Neural progenitor cell (in vitro differentiated cells): Measurements from ENCODE around the gene IMP4. TPM values are rescaled to one million over a fixed set of nuclear protein-coding genes. Genes with fewer than 3 reads are reported as not detected.

Experiments used
- DNase-seq: peaks from one replicate; pipeline ENCODE4 v3.0.0-alpha.2; 2016; ENCODE audit warnings: low spot score
- H2AFZ ChIP-seq: fragments of 200-600 bp; sonication (generic); replicated peaks from 2 replicates; pipeline ENCODE4 v1.6.1; 2016; ENCODE audit warnings: antibody characterized with exemption
- H3F3A ChIP-seq: fragments of 200-600 bp; sonication (generic); 2 replicates; pipeline ENCODE4 v1.6.1; 2016; ENCODE audit warnings: antibody characterized with exemption, low read depth
- H3K27ac ChIP-seq: fragments of 200-600 bp; sonication (generic); 2 replicates; pipeline ENCODE4 v1.5.1; 2016; ENCODE audit warnings: mild to moderate bottlenecking
- H3K27me3 ChIP-seq: fragments of 200-600 bp; sonication (generic); 2 replicates; pipeline ENCODE4 v1.6.1; 2016; ENCODE audit warnings: mild to moderate bottlenecking, moderate library complexity
- H3K36me3 ChIP-seq: fragments of 200-600 bp; sonication (generic); 2 replicates; pipeline ENCODE4 v1.5.1; 2016
- H3K4me1 ChIP-seq: fragments of 200-600 bp; sonication (generic); 2 replicates; pipeline ENCODE4 v1.6.1; 2016; ENCODE audit warnings: mixed run types
- H3K4me2 ChIP-seq: fragments of 200-600 bp; sonication (generic); 2 replicates; pipeline ENCODE4 v1.6.1; 2016
- H3K4me3 ChIP-seq: fragments of 200-600 bp; sonication (generic); 2 replicates; pipeline ENCODE4 v1.5.1; 2016
- H3K79me2 ChIP-seq: fragments of 200-600 bp; sonication (generic); 2 replicates; pipeline ENCODE4 v1.6.1; 2016; ENCODE audit warnings: low read depth
- H3K9ac ChIP-seq: fragments of 200-600 bp; sonication (generic); 2 replicates; pipeline ENCODE4 v1.6.1; 2016
- H3K9me3 ChIP-seq: fragments of 200-600 bp; sonication (generic); 2 replicates; pipeline ENCODE4 v1.5.1; 2016; ENCODE audit warnings: low read depth
- H4K20me1 ChIP-seq: fragments of 200-600 bp; sonication (generic); 2 replicates; pipeline ENCODE4 v1.6.1; 2016; ENCODE audit warnings: low read depth
- H3K27ac Mint-ChIP-seq: 3 replicates; pipeline ENCODE4 v1.8.0; 2021; ENCODE audit warnings: mixed read lengths
- H3K27me3 Mint-ChIP-seq: 2 replicates; pipeline ENCODE4 v1.8.0; 2022; ENCODE audit warnings: low read depth, mild to moderate bottlenecking, inconsistent platforms, moderate library complexity, mixed read lengths; ENCODE audit not compliant: insufficient read depth
- H3K36me3 Mint-ChIP-seq: 3 replicates; pipeline ENCODE4 v1.8.0; 2021; ENCODE audit warnings: mixed read lengths
- H3K4me1 Mint-ChIP-seq: 3 replicates; pipeline ENCODE4 v1.8.0; 2021; ENCODE audit warnings: mixed read lengths
- H3K4me3 Mint-ChIP-seq: 3 replicates; pipeline ENCODE4 v1.8.0; 2021; ENCODE audit warnings: mild to moderate bottlenecking, moderate library complexity, mixed read lengths
- H3K9me3 Mint-ChIP-seq: 3 replicates; pipeline ENCODE4 v1.8.0; 2020; ENCODE audit warnings: mixed read lengths
- EZH2 ChIP-seq: fragments of 200-600 bp; sonication (generic); IDR thresholded peaks from 2 replicates; pipeline ENCODE4 v1.6.1; 2017; ENCODE audit warnings: antibody characterized with exemption, mild to moderate bottlenecking, moderate library complexity
- EZH2phosphoT487 ChIP-seq: fragments of 200-600 bp; sonication (generic); IDR thresholded peaks from 2 replicates; pipeline ENCODE4 v1.6.1; 2017; ENCODE audit warnings: antibody characterized with exemption
- total RNA-seq: library from RNA; depleted of rRNA; stranded (reverse); fragments of >200 nt; gene quantifications from 2 replicates; pipeline ENCODE4 v1.2.3, GENCODE V29; 2015; ENCODE audit warnings: low replicate concordance
- TF ChIP-seq, protein P1 (sequence below): fragments of 200-600 bp; sonication (generic); IDR thresholded peaks from 2 replicates; pipeline ENCODE4 v1.5.1; 2017; ENCODE audit warnings: antibody characterized with exemption, mild to moderate bottlenecking

IMP4 gene
- total RNA-seq, 1 donor from 2014 or later: 23.3 TPM

DNA sequence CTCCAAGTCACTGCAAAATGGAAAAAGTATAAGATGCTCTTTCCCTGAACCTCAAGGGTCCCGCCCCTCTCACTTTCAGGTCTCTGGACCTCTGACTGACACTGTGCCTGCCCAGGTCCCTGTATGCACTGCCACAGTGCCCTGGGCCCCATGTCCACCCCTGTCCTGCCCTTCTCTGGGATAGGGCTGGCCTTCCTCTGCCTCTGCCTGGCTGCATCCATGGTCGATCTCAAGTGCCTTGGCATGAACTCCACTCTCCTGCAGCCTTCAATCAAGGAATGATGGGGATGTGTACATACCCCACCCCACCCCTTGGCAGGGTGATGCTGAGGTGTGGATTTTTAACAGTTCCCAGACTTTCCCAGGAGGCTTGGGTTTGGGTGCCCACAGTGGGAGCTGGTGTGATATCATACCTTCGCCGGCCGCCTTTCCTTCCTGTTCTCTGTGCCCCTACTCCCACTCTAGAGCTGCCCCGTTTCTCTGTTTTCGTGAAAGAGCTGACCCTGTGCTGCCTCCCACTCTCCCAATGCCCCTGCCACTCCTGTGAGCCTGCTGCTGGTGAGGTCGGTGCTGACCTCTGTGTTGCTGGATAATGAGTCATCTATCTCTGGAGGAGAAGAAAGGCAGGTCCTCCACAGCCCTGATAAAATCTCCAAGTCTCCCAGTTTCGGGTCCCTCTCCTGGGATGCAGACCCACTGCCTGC, 32.0 kb downstream of the IMP4 start:
- peaks cover 15% of the 10 kb centered on the region for H3K4me1 Mint-ChIP-seq
- H3K79me2 ChIP-seq: no peaks in the 10 kb centered on the region
- H4K20me1 ChIP-seq: no peaks in the 10 kb centered on the region
- H3K4me3 ChIP-seq: no peak overlapping the region
- peaks cover 4% of the 10 kb centered on the region for H3K9me3 Mint-ChIP-seq
- no peaks in the 10 kb centered on the region for H3F3A ChIP-seq
- H3K4me3 Mint-ChIP-seq: peak overlapping the region; percentile 20
- H3K4me1 ChIP-seq: peaks cover 4% of the 10 kb centered on the region
- no peaks in the 10 kb centered on the region for H3K27me3 ChIP-seq
- no peak for DNase-seq
- no peak overlapping the region for H2AFZ ChIP-seq
- no peaks in the 10 kb centered on the region for H3K27me3 Mint-ChIP-seq
- no peak overlapping the region for H3K9ac ChIP-seq
- no peak for TF ChIP-seq EZH2
- TF ChIP-seq EZH2phosphoT487: no peak
- TF ChIP-seq, protein P1, sequence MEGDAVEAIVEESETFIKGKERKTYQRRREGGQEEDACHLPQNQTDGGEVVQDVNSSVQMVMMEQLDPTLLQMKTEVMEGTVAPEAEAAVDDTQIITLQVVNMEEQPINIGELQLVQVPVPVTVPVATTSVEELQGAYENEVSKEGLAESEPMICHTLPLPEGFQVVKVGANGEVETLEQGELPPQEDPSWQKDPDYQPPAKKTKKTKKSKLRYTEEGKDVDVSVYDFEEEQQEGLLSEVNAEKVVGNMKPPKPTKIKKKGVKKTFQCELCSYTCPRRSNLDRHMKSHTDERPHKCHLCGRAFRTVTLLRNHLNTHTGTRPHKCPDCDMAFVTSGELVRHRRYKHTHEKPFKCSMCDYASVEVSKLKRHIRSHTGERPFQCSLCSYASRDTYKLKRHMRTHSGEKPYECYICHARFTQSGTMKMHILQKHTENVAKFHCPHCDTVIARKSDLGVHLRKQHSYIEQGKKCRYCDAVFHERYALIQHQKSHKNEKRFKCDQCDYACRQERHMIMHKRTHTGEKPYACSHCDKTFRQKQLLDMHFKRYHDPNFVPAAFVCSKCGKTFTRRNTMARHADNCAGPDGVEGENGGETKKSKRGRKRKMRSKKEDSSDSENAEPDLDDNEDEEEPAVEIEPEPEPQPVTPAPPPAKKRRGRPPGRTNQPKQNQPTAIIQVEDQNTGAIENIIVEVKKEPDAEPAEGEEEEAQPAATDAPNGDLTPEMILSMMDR: no peak
- no peak overlapping the region for H3K27ac ChIP-seq
- H3K27ac Mint-ChIP-seq: no peak overlapping the region
- no peak overlapping the region for H3K4me2 ChIP-seq
- no peaks in the 10 kb centered on the region for H3K9me3 ChIP-seq
- H3K36me3 ChIP-seq: no peaks in the 10 kb centered on the region
- peaks cover 23% of the 10 kb centered on the region for H3K36me3 Mint-ChIP-seq

DNA sequence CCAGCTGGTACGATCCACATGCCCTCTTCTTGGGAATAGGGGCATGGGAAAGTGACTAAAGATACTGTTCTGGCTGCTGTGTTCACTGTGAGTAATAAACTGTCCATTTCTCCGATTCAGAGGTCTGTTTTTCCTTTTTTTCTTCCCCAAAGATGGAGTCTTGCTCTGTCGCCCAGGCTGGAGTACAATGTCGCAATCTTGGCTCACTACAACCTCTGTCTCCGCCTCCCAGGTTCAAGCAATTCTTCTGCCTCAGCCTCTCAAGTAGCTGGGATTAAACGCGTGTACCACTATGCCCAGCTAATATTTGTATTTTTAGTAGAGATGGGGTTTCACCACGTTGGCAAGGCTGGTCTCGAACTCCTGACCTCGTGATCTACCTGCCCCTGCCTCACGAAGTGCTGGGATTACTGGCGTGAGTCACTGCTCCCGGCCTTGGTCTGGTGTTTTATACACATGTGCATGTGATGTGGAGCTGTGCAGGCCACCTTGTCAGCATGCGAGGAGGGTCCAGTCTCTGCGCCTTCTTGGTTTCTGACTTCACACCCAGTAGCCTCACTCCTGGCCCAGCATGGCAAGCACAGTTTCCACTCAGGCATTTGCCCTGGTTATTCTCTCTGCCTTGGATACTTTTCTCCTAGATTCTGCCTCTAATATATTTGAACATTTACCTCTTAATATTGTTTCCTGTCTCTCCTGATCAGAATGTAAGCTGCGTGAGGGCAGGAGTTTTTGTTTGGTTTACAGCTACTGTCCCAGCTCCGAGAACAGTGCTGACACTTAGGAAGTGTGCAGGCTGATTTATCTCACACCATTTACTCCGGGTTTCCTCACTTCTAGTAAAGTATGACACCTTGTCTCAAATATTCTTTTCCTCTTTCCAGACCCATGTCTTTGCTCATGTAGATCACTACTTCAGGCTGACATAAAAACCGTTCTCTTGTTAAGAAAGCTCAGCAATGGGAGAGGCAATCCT, 32.9 kb downstream of the IMP4 start:
- H3K4me3 Mint-ChIP-seq: no peak overlapping the region
- no peak for DNase-seq
- no peak overlapping the region for H3K27ac Mint-ChIP-seq
- Histone ChIP-seq H3K4me3 (no peak overlapping the region), H3K9me3 (no peaks in the 10 kb centered on the region), H3F3A (no peaks in the 10 kb centered on the region), H3K27me3 (no peaks in the 10 kb centered on the region), H3K9ac (no peak overlapping the region), H3K79me2 (no peaks in the 10 kb centered on the region), H3K4me2 (no peak overlapping the region), H3K27ac (no peak overlapping the region), H3K36me3 (no peaks in the 10 kb centered on the region), H3K4me1 (peaks cover 4% of the 10 kb centered on the region), H2AFZ (no peak overlapping the region), H4K20me1 (no peaks in the 10 kb centered on the region)
- H3K36me3 Mint-ChIP-seq: peaks cover 17% of the 10 kb centered on the region
- no peaks in the 10 kb centered on the region for H3K27me3 Mint-ChIP-seq
- H3K4me1 Mint-ChIP-seq: peaks cover 15% of the 10 kb centered on the region
- peaks cover 4% of the 10 kb centered on the region for H3K9me3 Mint-ChIP-seq
- TF ChIP-seq, protein P1: no peak
- no peak for TF ChIP-seq EZH2
- TF ChIP-seq EZH2phosphoT487: no peak

DNA sequence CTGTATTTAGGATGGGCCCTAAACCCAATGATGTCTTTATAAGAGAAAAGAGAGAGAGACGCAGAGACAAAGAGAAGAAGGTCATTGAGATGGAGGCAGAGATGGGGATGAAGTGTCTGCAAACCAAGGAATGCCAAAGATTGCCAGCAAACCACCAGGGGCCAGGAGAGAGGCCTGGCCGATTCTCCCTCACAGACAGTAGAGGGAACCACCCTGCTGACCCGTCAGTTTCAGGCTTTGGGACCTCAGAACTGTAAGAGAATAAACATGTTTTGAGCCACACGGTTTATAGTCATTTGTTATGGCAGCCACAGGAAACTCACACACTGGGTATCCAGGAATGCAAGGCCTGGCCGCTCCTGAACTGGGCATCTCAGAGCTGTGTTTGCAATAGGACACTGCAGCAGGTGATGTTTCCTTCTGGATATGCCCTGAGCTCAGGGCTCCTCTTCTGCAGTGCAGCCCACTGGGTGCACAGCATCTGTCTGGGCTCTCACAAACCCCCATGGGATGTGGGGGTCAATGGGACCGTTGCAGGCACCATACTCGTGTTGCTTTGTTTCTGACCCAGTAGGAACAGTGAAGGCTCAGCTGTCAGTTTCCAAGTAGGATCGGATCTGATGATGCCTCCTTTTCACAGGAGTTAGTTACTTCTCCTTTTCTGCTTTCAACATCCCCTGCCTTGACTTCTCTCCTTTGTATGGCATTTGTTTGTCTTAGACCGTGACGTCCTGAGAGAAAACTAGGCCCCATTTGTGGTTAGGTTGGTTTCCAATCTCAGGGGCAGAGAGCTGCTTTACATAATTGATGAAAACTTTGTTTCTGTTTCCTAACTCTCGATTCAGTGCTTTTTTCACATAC, 34.0 kb downstream of the IMP4 start:
- no peaks in the 10 kb centered on the region for H4K20me1 ChIP-seq
- Mint-ChIP-seq H3K27ac (no peak overlapping the region), H3K36me3 (peaks cover 9% of the 10 kb centered on the region), H3K4me1 (peaks cover 7% of the 10 kb centered on the region), H3K9me3 (no peaks in the 10 kb centered on the region), H3K4me3 (no peak overlapping the region), H3K27me3 (no peaks in the 10 kb centered on the region)
- no peak for DNase-seq
- no peaks in the 10 kb centered on the region for H3F3A ChIP-seq
- H3K36me3 ChIP-seq: no peaks in the 10 kb centered on the region
- H3K79me2 ChIP-seq: no peaks in the 10 kb centered on the region
- H3K4me1 ChIP-seq: peaks cover 1% of the 10 kb centered on the region
- H3K4me2 ChIP-seq: no peak overlapping the region
- H3K9me3 ChIP-seq: no peaks in the 10 kb centered on the region
- H3K4me3 ChIP-seq: no peak overlapping the region
- H3K27me3 ChIP-seq: no peaks in the 10 kb centered on the region
- H3K27ac ChIP-seq: no peak overlapping the region
- no peak overlapping the region for H3K9ac ChIP-seq
- H2AFZ ChIP-seq: no peak overlapping the region
- TF ChIP-seq EZH2phosphoT487: no peak
- TF ChIP-seq EZH2: no peak
- TF ChIP-seq, protein P1: peak; percentile 32
